Transverse colon (tissue), 4 donors: ENCODE measurements around the gene RPTOR. TPM values are rescaled to one million over a fixed set of nuclear protein-coding genes. Genes with fewer than 3 reads are reported as not detected.

Experiments
- DNase-seq: peaks from one replicate; pipeline ENCODE4 v3.0.0-alpha.2; 2019
- H3K27ac ChIP-seq, 4 donors: fragments of 200-600 bp; sonication (generic); 2 replicates each; pipeline ENCODE4 v1.5.1; 2016 to 2018; ENCODE audit warnings: inconsistent platforms in 4 of 4
- H3K27me3 ChIP-seq: fragments of 200-600 bp; sonication (generic); 2 replicates; pipeline ENCODE4 v1.5.1; 2017; ENCODE audit warnings: inconsistent platforms
- H3K36me3 ChIP-seq, 4 donors: fragments of 200-600 bp; sonication (generic); 2 replicates each; pipeline ENCODE4 v1.5.1; 2017 to 2019; ENCODE audit warnings: inconsistent platforms in 4 of 4
- H3K4me1 ChIP-seq, 4 donors: fragments of 200-600 bp; sonication (generic); 2 replicates each; pipeline ENCODE4 v1.5.1; 2017 to 2020; ENCODE audit warnings: inconsistent platforms in 4 of 4
- H3K4me3 ChIP-seq, 4 donors: fragments of 200-600 bp; sonication (generic); 1 replicate in 1 of 4; 2 replicates in 3 of 4; pipeline versions ENCODE4 v1.5.1 to v1.6.1; 2017 to 2019; ENCODE audit warnings: inconsistent platforms in 4 of 4
- H3K9me3 ChIP-seq, 2 donors: fragments of 200-600 bp; sonication (generic); 2 replicates each; pipeline ENCODE4 v1.5.1; 2017 to 2019; ENCODE audit warnings: inconsistent platforms in 2 of 2
- CTCF ChIP-seq, 5 experiments: fragments of 200-600 bp in 3 of 5; fragments of 450-650 bp in 2 of 5; sonication (generic) in 3 of 5; IDR thresholded peaks; 1 replicate in 2 of 5; 2 replicates in 3 of 5; pipeline ENCODE4 v1.5.1; 2016 to 2017; ENCODE audit warnings: antibody characterized with exemption in 5 of 5, inconsistent platforms in 3 of 5, mild to moderate bottlenecking in 2 of 5, moderate library complexity in 1 of 5
- EP300 ChIP-seq: sonication (generic); formaldehyde crosslinking; IDR thresholded peaks from one replicate; pipeline ENCODE4 v1.6.1; 2017; ENCODE audit warnings: antibody characterized with exemption, low read depth
- POLR2A ChIP-seq: fragments of 450-650 bp; IDR thresholded peaks from one replicate; pipeline ENCODE4 v1.6.1; 2016; ENCODE audit warnings: antibody characterized with exemption, mild to moderate bottlenecking, moderate library complexity
- POLR2AphosphoS5 ChIP-seq, 3 donors: sonication (generic); formaldehyde crosslinking; IDR thresholded peaks; one replicate each; pipeline ENCODE4 v1.6.1; 2016; ENCODE audit warnings: antibody characterized with exemption in 3 of 3
- WGBS, 2 donors: methylation state at CpG; one replicate each; pipeline ENCODE4 v1.1.5; 2018; ENCODE audit warnings: low coverage in 1 of 2; 5-methylcytosine and 5-hydroxymethylcytosine counted together
- in situ Hi-C, 4 donors: fragments of 200-750 bp; cut with MboI; loops; one replicate each; pipeline versions ENCODE4 v1.15.0 to v1.15.1; 2017; ENCODE audit warnings: low sequenced_read_pairs in 3 of 4, low pct_ligation_motif_present in 1 of 4, low pct_unique_long_range_greater_than_20kb in 1 of 4
- intact Hi-C: fragments of 100-400 bp; cut with DNase I; formaldehyde crosslinking; loops from one replicate; pipeline ENCODE4 v1.15.1; 2023; ENCODE audit warnings: low total_unique reads
- total RNA-seq, 4 donors: library from RNA; depleted of rRNA; stranded (reverse); fragments of >200 nt; gene quantifications; one replicate each; pipeline ENCODE4 v1.1.0, GENCODE V29; 2016

RPTOR gene
- total RNA-seq, 4 donors from 2014 or later = 28.9 to 79.3 (median 48.0) TPM

- TF ChIP-seq EP300 = no peak
- Histone ChIP-seq H3K4me1 (peaks cover 13 to 43% (median 30%) of the 10 kb centered on the region in 4 donors), H3K9me3 (no peaks in the 10 kb centered on the region), H3K27me3 (no peaks in the 10 kb centered on the region), H3K4me3 (peak overlapping the region in 3 of 4 donors; percentile 98 to 100 (median 100)), H3K36me3 (peaks cover 0 to 29% (median 11%) of the 10 kb centered on the region in 4 donors), H3K27ac (peak overlapping the region in 3 of 4 donors; percentile 89 to 92 (median 91))
- in situ Hi-C loops (loop anchor here in 1 of 4 donors (10.0 kb wide), 1 partner anchor 112 kb away; no protein-coding TSS in a partner anchor), intact Hi-C loops (loop anchor here (5.0 kb wide), 1 partner anchor 249 kb away; no protein-coding TSS in a partner anchor)
- no peak for DNase-seq
- WGBS, 2 donors = 25 to 53% methylated on average over 5 to 18 of the region's 18 CpGs
Observed at GRCh38 chr17:80992948-80993624, 448.4 kb downstream of the RPTOR start.

GRCh38 chr17:80995131-80995530 lies 450.5 kb downstream of the RPTOR start:
- Histone ChIP-seq H3K36me3 (peaks cover 0 to 42% (median 11%) of the 10 kb centered on the region in 4 donors), H3K9me3 (no peaks in the 10 kb centered on the region), H3K4me1 (peaks cover 14 to 36% (median 23%) of the 10 kb centered on the region in 4 donors), H3K27me3 (no peaks in the 10 kb centered on the region), H3K27ac (no peak overlapping the region), H3K4me3 (no peak overlapping the region)
- no peak for DNase-seq
- in situ Hi-C loops (loop anchor here in 1 of 4 donors (10.0 kb wide), 1 partner anchor 110 kb away; no protein-coding TSS in a partner anchor), intact Hi-C loops (no loop called here)
- no peak for TF ChIP-seq POLR2AphosphoS5 (IDR thresholded peaks at IDR 0.05)
- TF ChIP-seq CTCF (IDR thresholded peaks at IDR 0.05) = no peak
- no peak for TF ChIP-seq EP300
- no peak for TF ChIP-seq POLR2A
- WGBS, 2 donors = 92% methylated on average over 13 of the region's 13 CpGs; no CpG with 5 or more reads in 1 of the 2 donors

- intact Hi-C loops = no loop called here
- Histone ChIP-seq H3K36me3 (peaks cover 0 to 42% (median 11%) of the 10 kb centered on the region in 4 donors), H3K27ac (no peak overlapping the region), H3K4me3 (no peak overlapping the region), H3K4me1 (peaks cover 19 to 42% (median 35%) of the 10 kb centered on the region in 4 donors), H3K9me3 (no peaks in the 10 kb centered on the region), H3K27me3 (no peaks in the 10 kb centered on the region)
- TF ChIP-seq POLR2A (no peak), EP300 (no peak), POLR2AphosphoS5 (IDR thresholded peaks at IDR 0.05) (no peak), CTCF (IDR thresholded peaks at IDR 0.05) (no peak)
- DNase-seq = no peak
- in situ Hi-C loops = loop anchor here in 1 of 4 donors (10.0 kb wide), 1 partner anchor 108 kb away; no protein-coding TSS in a partner anchor
- WGBS, 2 donors = 90 to 94% methylated on average over 3 to 25 of the region's 25 CpGs
Observed at GRCh38 chr17:80996422-80997305, 452.0 kb downstream of the RPTOR start.

GRCh38 chr17:80997424-80998117 lies 452.9 kb downstream of the RPTOR start:
- 96% methylated on average over 30 of the region's 32 CpGs; no CpG with 5 or more reads in 1 of the 2 donors for WGBS, 2 donors
- H3K9me3 ChIP-seq = no peaks in the 10 kb centered on the region
- no peaks in the 10 kb centered on the region for H3K27me3 ChIP-seq
- H3K4me3 ChIP-seq = no peak overlapping the region
- H3K27ac ChIP-seq = no peak overlapping the region
- peaks cover 0 to 42% (median 11%) of the 10 kb centered on the region in 4 donors for H3K36me3 ChIP-seq
- no peak for TF ChIP-seq POLR2AphosphoS5 (IDR thresholded peaks at IDR 0.05)
- TF ChIP-seq EP300 = no peak
- TF ChIP-seq POLR2A = no peak
- in situ Hi-C loops = loop anchor here in 1 of 4 donors (10.0 kb wide), 1 partner anchor 107 kb away; no protein-coding TSS in a partner anchor
- peaks cover 23 to 49% (median 41%) of the 10 kb centered on the region in 4 donors for H3K4me1 ChIP-seq
- DNase-seq = no peak
- intact Hi-C loops = no loop called here
